Activated CD4-positive, CD25-positive, alpha-beta regulatory T cell treated with anti-CD3 and anti-CD28 coated beads, Interleukin-2, amount 50 U/mL, for 24 hours (primary cell): Measurements from ENCODE around the gene NDUFB11.
"Not testable (repeated sequence)": the region's sequence is repeated elsewhere in the genome, so short reads cannot be mapped to it uniquely, and the experiment has no call there.

ENCODE experiments used
- ATAC-seq, 2 donors: fragments of 150-1000 bp; cut with Tn5 transposase; one replicate each; pipeline ENCODE4 v1.10.0; 2021; ENCODE audit warnings: mild to moderate bottlenecking in 1 of 2, moderate library complexity in 1 of 2

Gene NDUFB11

DNA sequence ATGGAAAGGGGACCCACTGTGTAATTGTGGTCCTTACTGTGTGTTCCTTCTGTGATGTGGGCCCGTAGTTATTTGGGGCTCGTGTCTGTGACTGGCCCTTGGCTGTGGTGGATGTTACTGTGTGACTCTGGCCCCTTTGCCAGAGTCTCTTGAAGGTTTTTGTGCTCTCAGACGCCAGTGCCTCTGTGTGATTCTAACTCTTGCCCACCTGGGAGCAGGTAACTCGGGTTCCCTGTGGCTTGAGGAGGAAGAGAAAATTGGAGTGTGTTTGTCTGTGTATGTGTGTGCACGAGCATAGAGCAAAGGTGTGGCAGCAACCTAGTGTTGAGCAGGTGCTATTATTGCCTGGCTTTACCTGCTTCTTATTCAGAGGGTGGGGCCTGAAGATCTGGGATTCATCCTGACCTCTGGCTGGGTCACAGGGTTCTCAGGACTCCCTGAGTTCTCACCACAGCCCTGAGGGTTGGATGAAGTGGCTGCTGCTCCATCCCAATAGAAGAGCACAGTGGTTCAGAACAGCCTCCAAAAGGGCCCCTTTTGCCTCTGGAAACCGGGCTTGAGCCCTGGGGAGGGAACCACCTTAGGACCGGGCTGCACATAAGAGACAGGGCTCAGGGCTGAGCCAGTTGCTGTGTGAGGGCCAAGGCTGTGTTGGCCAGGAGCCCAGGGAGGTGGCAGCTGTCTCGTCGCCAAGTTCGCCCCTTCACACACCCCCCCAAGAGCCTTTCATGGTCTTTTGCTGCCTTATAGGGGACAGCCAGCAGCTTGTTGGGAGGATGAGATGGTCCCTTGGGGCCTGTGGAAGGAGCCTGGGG lies 1.8 kb upstream of the NDUFB11 start:
- ATAC-seq: no peak

DNA sequence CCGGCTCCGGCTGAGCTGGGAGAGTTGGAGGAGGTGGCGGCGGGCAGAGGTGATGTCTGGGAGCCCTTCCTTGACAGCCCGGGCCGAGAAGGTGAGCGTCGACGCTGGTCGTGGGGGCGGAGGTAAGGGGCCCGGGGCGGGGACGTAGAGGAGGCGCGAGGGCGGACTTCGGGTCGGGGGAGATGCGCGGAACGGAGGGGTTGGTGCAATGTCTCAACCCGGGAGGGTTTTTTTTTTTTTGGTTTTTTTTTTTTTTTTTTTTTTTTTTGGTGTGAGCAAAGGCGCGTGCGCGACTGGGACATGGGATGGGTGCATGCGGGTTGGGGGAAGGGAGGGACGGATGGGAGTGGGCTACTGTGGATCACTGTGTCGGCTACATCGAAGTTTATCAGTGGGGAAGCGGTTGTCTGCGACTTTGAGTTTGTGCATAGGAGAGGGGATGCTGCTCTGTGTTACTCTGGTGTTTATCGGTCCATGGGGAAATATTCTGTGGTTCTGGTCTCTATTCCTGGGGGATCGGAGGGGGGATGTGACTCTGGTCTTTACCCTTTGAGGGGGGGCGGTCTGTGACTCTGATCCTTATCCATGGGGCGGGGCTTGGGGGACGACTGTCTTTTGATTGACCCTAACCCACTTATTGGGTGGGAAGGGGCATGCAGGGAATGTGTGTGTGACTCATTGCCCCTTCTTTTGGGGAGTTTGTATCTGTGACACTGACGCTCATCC lies 1.1 kb upstream of the NDUFB11 start:
- peak; percentile 12 to 13 for ATAC-seq

DNA sequence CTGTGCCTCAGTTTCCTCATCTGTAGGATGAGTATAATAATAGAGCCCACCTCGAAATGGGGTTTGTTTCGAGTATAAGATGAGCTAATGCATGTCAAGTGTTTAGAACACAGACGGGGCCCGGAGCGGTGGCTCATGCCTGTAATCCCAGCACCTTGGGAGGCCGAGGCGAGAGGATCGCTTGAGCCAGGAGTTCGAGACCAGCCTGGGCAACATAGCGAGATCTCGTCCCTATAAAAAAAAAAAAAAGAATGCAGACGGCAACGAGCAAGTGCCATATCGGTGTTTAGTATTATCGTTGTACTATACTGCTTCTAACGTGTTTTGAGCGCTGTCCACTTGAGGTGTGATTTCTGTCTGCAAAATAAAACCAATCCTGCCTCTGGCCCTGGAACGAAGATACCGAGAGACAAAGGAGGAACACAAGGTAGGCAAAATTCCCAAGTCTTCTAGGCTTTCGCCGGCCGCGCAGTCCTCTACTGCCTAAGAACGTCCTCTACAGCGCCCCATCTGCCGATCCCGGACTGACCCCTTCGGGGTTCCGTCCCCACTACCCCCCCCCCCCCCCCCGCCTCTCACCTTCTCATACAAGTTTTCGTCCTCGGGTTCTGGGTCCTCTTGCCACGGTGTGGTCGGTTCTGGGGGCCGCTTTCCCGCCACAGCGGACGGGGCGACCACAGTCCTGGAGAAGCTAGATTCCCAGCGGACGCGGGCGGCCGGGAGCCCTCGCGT lies 442 bp downstream of the NDUFB11 start:
- ATAC-seq: peak in 1 of 2 donors; percentile 0

DNA sequence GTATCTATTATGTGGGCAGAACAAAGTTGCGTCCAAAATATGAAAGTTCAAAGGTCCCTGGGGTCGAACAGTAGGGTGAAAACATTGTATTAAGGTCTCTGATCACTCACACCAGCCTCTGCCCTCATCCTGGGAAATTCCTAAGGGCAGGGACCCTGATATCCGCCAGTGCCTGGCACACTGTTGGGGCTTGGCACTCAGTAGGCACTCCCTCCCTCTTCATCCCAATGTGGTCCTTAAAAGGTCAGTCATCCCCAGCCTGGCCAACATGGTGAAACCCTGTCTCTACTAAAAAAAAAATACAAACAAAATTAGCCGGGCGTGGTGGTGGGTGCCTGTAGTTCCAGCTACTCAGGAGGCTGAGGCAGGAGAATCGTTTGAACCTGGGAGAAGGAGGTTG lies 6.3 kb downstream of the NDUFB11 start:
- ATAC-seq: no peak

DNA sequence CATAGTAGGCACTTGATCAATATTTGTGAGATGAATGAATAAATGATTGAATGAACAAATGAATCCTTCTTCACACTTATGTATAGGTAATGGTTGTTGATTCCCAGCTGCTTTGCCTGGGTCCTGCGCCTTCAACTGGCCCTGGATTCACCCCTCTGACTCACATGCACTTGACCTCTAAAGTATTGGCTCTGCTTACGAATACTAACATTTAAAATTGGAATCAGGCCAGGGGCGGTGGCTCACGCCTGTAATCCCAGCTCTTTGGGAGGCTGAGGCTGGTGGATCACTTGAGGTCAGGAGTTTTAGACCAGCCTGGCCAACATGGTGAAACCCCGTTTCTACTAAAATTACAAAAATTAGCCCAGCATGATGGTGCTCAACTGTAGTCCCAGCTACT lies 8.9 kb downstream of the NDUFB11 start:
- not testable (repeated sequence) for ATAC-seq

DNA sequence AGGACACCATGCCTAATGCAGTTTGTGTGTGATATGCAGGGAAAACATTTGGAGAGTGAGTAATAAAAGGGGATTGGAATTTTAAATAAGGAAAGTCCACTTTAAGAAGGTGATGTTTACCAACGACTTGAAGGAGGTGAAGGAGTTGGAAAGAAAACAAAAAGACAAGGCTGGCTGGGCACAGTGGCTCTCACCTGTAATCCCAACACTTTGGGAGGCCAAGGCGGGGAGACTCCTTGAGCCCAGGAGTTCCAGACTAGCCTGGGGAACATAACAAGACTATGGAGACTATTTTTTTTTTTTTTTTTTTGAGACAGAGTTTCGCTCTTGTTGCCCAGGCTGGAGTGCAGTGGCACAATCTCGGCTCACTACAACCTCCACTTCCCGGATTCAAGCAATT lies 11.0 kb downstream of the NDUFB11 start:
- ATAC-seq: no peak

DNA sequence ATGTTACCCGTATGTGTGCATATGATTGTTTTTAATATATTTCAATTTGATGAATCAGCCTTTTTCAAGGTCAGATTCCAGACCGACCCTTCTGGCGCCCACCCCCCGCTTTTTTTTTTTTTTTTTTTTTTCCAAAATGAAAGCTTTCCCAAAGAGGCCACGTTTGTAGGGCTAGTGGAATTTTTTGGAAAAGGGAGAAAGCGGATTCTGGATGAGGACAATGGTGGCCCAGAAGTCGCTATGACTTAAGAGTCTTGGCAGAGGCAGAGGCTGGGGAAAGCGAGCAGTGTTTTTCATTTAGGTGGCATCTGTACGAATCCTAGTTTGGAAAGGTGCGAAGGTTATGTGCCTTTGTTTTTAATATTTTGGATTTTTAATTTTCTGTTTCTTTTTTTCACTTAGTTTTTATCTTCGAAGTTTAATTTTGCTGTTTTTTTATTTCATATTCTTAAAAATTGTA lies 14.6 kb downstream of the NDUFB11 start:
- ATAC-seq: no peak

DNA sequence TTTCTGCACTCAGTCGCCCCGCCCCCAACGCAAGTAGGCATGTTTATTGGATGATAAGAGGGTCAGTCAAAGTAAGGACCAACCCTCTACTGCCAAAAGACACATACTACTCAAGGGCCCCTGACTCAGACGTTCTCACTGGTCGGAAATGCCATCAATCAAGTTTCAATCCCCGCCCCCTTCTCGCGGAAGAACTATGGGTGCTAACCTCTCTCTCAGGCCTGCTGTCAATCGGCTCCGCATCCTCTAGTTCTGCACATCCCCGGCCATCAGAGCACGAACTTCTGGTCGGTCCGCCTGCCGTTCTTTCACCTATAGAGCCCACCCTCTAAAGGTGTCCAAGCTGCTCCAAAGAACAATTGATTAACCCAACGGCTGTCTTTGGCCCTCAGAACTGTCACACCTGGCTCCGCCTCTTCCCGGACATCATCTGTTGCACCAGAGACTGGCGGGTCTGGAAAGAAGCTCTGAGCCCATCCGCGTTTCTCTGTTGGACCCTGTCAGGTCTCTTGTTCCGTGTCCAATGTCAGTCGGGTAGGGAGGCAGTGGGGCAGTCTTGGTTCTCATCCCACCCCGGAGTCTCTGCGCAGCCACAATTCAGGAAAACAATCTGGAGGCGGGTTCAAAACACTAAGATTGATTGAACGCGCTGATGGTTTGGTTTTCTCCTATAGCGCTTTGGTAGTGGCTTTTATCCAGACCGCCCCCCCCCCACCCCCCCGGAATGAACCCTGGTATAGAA lies 15.2 kb downstream of the NDUFB11 start:
- peak; percentile 99 to 100 for ATAC-seq

DNA sequence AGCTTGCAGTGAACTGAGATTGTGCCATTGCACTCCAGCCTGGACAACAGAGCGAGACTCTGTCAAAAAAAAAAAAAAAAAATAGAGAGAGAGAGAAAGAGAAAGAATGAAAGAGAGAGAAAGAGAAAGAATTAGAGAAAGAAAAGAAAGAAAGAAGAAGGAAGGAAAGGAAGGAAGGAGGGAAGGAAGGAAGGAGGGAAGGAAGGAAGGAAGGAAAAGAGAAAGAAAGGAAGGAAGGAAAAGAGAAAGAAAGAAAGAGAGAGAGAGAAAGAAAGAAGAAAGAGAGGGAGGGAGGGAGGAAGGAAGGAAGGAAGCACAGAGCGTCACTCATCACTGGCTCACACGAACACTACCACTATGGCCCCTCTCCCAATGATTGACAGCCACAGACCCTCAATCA lies 20.0 kb downstream of the NDUFB11 start:
- not testable (repeated sequence) for ATAC-seq

DNA sequence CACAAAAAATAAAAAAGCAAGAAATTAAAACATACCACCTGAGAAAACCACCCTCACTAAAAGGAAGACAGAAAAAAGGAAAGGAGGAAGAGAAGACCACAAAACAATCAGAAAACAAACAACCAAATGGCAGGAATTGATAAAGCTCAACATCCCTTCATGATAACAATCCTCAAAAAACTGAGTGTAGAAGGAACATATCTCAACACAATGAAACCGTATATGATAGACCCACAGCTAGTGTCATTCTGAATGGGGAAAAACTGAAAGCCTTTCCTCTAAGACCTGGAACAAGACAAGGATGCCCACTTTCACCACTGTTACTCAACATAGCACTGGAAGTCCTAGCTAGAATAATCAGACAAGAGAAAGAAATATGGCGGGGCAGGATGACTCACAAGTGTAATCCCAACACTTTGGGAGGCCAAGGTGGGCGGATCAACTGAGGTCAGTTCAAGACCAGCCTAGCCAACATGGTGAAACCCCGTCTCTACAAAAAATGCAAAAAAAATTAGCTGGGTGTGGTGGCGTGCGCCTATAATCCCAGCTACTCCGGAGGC lies 27.9 kb downstream of the NDUFB11 start:
- ATAC-seq: not testable (repeated sequence)

DNA sequence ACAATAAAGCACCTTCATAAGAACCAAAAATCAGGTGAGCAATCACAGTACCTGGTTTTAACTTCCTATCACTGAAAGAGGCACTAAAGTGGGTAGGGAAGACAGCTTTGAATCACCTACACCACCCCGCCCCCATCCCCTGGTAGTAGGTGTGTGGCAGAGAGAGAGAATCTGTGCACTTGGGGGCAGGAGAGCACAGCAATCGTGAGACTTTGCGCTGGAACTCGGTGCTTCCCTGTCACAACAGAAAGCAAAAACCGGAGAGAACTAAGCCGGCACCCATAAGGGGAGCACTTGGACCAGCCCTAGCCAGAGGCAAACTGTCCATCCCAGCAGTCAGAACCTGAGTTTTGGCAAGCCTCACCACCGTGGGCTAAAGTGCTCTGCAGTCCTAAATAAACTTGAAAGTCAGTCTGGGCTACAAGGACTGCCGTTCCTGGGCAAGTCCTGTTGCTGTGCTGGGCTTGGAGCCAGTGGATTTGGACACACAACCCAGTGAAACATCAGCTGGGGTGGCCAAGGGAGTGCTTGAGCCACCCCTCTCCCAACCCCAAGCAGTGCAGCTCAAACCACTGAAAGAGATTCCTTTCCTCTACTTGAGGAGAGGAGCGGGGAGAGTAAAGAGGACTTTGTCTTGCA lies 32.1 kb downstream of the NDUFB11 start:
- ATAC-seq: no peak

DNA sequence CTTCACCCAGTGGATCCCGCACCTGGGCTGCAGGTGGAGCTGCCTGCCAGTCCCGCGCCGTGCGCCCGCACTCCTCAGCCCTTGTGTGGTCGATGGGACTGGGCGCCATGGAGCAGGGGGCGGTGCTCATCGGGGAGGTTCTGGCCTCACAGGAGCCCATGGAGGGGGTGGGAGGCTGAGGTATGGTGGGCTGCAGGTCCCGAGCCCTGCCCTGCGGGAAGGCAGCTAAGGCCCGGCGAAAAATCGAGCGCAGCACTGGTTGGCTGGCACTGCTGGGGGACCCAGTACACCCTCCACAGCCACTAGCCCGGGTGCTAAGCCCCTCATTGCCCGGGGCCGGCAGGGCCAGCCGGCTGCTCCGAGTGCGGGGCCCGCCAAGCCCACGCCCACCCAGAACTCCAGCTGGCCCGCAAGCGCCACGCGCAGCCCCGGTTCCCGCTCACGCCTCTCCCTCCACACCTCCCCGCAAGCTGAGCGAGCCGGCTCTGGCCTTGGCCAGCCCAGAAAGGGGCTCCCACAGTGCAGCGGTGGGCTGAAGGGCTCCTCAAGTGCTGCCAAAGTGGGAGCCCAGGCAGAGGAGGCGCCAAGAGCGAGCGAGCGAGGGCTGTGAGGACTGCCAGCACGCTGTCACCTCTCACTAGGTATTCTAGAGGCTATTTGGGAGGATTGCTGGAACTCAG lies 33.4 kb downstream of the NDUFB11 start:
- not testable (repeated sequence) for ATAC-seq

DNA sequence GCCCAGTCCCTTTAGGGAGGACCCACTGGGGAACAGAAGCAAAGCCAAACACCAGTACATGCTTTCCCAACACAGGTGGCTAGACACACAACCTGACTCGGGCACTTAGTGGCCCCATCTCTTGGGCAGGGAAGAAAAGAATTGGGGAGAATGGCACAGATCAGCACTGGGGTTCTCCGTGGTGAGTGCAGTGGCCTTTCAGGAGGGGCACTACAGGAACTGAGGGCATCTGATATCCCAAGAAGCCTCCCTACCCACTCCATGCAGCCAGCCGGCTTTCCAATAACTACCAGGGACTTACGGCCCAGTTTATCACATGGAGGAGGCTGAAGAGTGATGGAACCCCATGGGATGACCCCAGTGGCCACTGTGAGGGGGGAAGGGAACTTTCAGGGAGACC lies 43.3 kb downstream of the NDUFB11 start:
- no peak for ATAC-seq

DNA sequence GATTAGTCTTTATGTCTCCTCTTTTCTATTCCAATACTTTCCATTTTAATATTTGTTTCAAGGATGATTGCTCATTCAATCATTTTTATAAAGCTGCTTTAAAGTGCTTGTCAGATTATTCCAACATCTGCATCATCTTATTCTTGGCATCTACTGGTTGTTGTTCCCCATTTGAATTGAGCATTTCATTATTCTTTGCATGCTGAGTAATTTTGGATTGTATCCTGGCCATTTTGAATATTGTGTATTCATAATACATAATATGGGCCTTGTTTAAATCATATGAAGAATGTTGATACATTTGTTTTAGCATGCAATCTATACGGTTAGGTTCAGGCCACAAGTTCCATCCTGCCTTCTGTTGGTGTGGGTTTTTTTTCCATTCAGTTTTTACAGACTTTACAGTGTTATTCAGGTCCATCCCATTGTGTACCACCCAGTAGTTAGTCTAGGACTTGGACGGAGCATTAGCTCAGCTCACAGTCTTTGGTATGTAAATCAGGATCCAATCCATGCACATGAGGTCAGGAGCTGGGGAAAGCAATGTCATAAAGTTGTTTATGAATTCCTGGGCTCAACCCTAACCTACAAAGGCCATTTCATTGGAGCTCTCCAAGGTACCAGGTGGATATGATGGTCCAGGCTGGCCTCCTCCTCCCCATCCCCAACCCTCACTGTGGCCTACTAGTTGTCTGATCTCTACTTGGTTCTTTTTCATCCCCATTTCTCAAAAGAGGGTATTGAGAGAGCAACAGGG lies 46.0 kb downstream of the NDUFB11 start:
- ATAC-seq: no peak

DNA sequence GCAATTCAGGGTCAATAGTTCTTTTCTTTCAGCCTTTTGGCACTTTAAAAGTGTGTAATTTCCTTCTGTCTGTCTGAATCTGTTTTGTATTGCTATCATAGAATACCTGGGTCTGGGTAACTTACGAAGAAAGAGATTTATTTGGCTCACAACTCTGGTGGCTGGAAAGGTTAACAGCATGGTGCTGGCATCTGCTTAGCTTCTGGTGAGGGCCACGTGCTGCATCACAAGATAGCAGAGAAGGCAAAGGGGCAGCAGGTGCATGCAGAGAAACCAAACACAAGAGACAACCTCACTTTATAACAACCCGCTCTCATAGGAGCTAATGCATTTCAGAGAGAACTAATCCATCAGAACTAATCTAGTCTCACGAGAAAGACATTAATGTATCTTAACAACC lies 47.5 kb downstream of the NDUFB11 start:
- ATAC-seq: no peak

DNA sequence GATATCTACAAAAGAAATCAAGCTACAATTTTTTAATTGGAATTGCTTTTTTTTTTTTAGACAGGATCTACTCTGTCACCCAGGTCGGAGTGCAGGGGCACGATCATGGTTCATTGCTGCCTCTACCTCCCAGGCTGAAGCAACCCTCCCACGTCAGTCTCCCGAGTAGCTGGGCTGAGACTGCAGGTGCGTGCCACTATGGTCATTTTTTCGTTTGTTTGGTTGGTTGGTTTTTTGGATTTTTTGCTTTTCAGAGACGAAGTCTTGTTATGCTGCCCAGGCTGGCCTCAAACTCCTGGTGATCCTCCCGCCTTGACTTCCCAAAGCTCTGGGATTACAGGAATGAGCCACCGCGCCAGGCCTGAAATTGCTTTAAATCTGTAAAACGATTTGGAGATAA lies 50.6 kb downstream of the NDUFB11 start:
- no peak for ATAC-seq

DNA sequence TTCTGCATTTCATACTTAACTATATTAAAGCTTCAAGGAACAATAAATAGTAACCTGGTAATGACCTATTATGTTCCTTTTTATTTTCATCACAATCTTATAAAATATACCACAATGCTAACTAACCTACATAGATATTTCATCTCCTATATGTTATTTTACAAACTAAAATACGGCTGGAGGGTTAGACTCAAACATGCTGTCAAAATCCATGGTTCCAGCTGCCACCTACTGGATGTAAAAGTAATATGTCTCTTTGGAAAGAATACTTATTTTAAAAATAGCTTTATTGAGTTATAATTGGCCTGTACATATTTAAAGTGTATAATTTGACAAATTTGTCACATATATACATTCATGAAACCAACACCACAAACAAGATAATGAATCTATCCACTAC lies 51.3 kb downstream of the NDUFB11 start:
- ATAC-seq: no peak
